ENCODE measurements around the gene CA9.

DNA sequence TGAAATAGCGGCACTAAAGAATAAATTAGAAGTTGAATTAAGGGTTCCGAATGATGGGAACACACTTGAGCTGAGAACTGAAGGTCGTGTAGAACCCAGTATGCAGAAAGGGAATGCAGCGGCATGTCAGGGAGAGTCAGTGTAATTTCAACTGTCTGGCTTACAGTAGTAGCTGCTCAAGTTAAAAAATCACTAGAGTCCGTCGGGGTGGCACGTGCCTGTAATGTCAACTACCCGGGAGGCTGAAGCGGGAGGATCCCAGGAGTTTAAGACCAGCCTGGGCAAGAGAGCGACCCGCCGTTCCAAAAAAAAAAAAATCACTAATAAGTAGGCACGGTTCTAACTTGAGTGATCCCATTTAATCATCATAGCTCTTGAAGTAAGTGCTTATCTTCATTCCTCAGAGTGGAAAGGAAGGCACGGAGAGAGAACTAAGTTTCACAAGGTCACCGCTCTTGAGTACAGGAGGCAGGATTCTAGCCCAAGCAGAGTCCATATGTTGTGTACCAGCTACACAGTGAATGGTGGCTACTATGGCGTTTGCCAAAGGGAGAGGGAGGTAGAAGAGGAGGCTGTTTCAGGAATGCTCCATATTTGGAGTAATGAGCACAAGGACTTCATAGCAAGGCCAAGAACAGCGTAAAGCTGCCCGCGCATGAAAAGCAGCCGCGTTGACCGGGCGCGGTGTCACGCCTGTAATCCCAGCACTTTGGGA lies 16.7 kb upstream of the CA9 start:
- TF ChIP-seq GATA2 (IDR thresholded peaks at IDR 0.05; ENCODE audit: low read depth, low read length) (no peak), GATA3 (IDR thresholded peaks at IDR 0.05; ENCODE audit: low read depth, low read length) (no peak)
